Breast epithelium (tissue), 3 donors: ENCODE results near the gene PC.

ENCODE experiments used
- CTCF ChIP-seq, 3 donors: fragments of 450-650 bp; IDR thresholded peaks; one replicate each; pipeline ENCODE4 v1.5.1; 2016 to 2017; ENCODE audit warnings: antibody characterized with exemption in 3 of 3, mild to moderate bottlenecking in 3 of 3, moderate library complexity in 3 of 3
- POLR2A ChIP-seq: fragments of 450-650 bp; IDR thresholded peaks from one replicate; pipeline ENCODE4 v1.6.1; 2016; ENCODE audit warnings: antibody characterized with exemption, mild to moderate bottlenecking, moderate library complexity
- POLR2AphosphoS5 ChIP-seq, 3 donors: sonication (generic); formaldehyde crosslinking; IDR thresholded peaks; one replicate each; pipeline ENCODE4 v1.6.1; 2017; ENCODE audit warnings: antibody characterized with exemption in 3 of 3

GRCh38 chr11:66894141-66894540 lies 64.0 kb downstream of the PC start:
- TF ChIP-seq CTCF (IDR thresholded peaks at IDR 0.05) (no peak), POLR2A (no peak), POLR2AphosphoS5 (IDR thresholded peaks at IDR 0.05) (no peak)
